ENCODE results near the gene NOVA2. TPM values are rescaled to one million over a fixed set of nuclear protein-coding genes. Genes with fewer than 3 reads are reported as not detected.
A peak's percentile ranks its signal among the peaks of the same experiment; 100 is the strongest.

Gene NOVA2
- total and polyA plus RNA-seq, 2 of the 8 experiments (the other 6 are each of a cell fraction or from before 2014, with no cell fraction given) = 3.2 to 24.6 TPM

DNA sequence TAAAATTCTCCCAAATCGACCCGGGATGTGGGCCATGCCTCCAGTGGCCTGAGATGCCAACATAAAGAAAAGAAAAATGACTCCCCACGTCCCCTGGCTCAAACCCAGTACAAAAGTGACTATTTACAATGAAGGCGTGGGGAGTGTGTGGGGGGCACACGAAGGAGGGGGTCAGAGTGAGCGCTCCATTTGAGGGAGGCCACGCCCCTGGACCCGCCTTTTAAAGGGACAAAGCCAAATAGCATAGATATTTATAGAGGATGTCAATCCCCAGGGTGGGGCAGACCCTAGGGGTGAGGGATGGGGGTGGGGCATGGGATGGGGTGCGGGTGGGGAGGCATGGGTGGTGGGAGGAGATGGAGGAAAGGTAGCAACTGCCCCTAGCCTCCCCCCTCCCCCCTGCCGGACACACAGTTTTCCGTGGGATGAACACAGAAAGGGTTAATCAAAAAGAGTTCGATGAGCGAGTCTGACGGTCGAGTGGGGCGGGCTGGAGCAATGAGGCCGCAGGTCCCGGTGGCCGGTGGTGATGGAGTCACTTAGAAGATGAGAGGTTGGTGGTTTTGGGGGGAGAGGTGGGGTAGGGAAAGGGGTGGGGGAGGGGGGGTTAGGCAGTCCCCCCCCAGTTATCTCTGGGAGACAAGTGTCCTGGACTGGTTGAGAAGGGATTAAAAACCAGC lies 39.0 kb downstream of the NOVA2 start:
- no peak for FAIRE-seq
- Histone ChIP-seq H4K8ac (ENCODE audit: extremely low read depth, insufficient read depth, low read length) (peak overlapping the region; percentile 71), H3K9me3 (ENCODE audit: insufficient read depth in 2 of 2, low read depth in 1 of 2, low read length in 1 of 2) (no peaks in the 10 kb centered on the region), H2BK120ac (replicated peaks; ENCODE audit: low read depth, low read length) (no peak overlapping the region), H3K36me3 (ENCODE audit: control insufficient read depth in 2 of 4, insufficient read depth in 4 of 4, low read length in 3 of 4) (peaks cover 0 to 1% (median 0%) of the 10 kb centered on the region in 4 experiments; a peak in 1 of 8 replicates), H3K23me2 (ENCODE audit: low read depth, low read length) (no peaks in the 10 kb centered on the region), H3K4me3 (ENCODE audit: extremely low read depth in 1 of 4, insufficient read depth in 2 of 4, low read depth in 3 of 4, low read length in 4 of 4) (no peak overlapping the region), H2AK5ac (ENCODE audit: low read depth, low read length) (no peak overlapping the region), H2AFZ (ENCODE audit: low read length) (no peak overlapping the region), H3K4ac (replicated peaks; ENCODE audit: insufficient read length, low read depth, low read length) (no peak overlapping the region), H4K5ac (ENCODE audit: insufficient read length, low read depth, low read length) (no peak overlapping the region), H3K79me2 (ENCODE audit: control insufficient read depth in 1 of 2, insufficient read depth in 2 of 2, low read length in 2 of 2) (no peaks in the 10 kb centered on the region), H3K23ac (ENCODE audit: insufficient read length) (no peak overlapping the region), H2BK15ac (ENCODE audit: low read length) (no peak overlapping the region), H4K20me1 (replicated peaks in 1 of 2; ENCODE audit: control insufficient read depth in 1 of 2, insufficient read depth in 2 of 2, low read length in 2 of 2) (peaks cover 0 to 2% of the 10 kb centered on the region in 2 experiments), H3K18ac (ENCODE audit: extremely low read depth, low read length) (no peak overlapping the region), H3K27ac (ENCODE audit: low read depth, low read length) (no peak overlapping the region), H3K14ac (ENCODE audit: insufficient read length) (no peak overlapping the region), H2BK5ac (ENCODE audit: low read depth, low read length) (no peak overlapping the region), H3K79me1 (ENCODE audit: low read depth, low read length) (no peaks in the 10 kb centered on the region), H3K9ac (replicated peaks in 1 of 4; ENCODE audit: extremely low read depth in 1 of 4, low read depth in 3 of 4, low read length in 3 of 4) (no peak overlapping the region), H4K91ac (replicated peaks; ENCODE audit: insufficient read length, low read length) (no peak overlapping the region), H3K56ac (replicated peaks; ENCODE audit: insufficient read length, low read depth, low read length) (no peak overlapping the region), H2BK12ac (ENCODE audit: low read depth, low read length) (no peak overlapping the region), H3K4me2 (ENCODE audit: insufficient read depth in 1 of 2, low read depth in 2 of 2, low read length in 2 of 2) (no peak overlapping the region), H3K4me1 (replicated peaks in 1 of 4; ENCODE audit: control insufficient read depth in 3 of 4, insufficient read depth in 4 of 4, low read length in 3 of 4) (peaks cover 0 to 3% (median 0%) of the 10 kb centered on the region in 4 experiments; a peak in 2 of 7 replicates), H3K27me3 (replicated peaks in 1 of 4; ENCODE audit: control insufficient read depth in 3 of 4, extremely low read depth in 1 of 4, insufficient read depth in 3 of 4, low read length in 3 of 4) (peaks cover 0 to 2% (median 0%) of the 10 kb centered on the region in 4 experiments; a peak in 1 of 7 replicates), H2BK20ac (ENCODE audit: low read length) (no peak overlapping the region)
- TF ChIP-seq SP1 (IDR thresholded peaks at IDR 0.05; ENCODE audit: low read depth, low read length) = 0 out of 2 replicates have a peak, but pooled peaks have one; percentile 30
- no peak for TF ChIP-seq RXRA (IDR thresholded peaks at IDR 0.05; ENCODE audit: insufficient read depth, low read depth, low read length)
- WGBS, 2 experiments (ENCODE audit: extremely low coverage in 1 of 2, insufficient coverage in 1 of 2, insufficient read length in 1 of 2, insufficient replicate concordance in 2 of 2, low coverage in 1 of 2, low lambda C conversion rate in 2 of 2, missing lambda C conversion rate in 1 of 2) = 82% methylated on average over 15 of the region's 19 CpGs; no CpG with 5 or more reads in 1 of the 2 experiments
- POLR2A ChIA-PET (ENCODE audit: partially characterized antibody) = interaction anchor here (0.8 kb wide), 1 partner anchor 39 kb away, joined by 3 read pairs; no protein-coding TSS in a partner anchor
- CTCF ChIA-PET (ENCODE audit: partially characterized antibody) = interaction anchor here (1.2 kb wide), 1 partner anchor 13 kb away, joined by 3 read pairs; no protein-coding TSS in a partner anchor
- DNase-seq (ENCODE audit: low read depth in 1 of 2, low spot score in 2 of 2) = no peak
